Gastrocnemius medialis (tissue), 4 donors: ENCODE data around the gene HNRNPUL1. TPM values are rescaled to one million over a fixed set of nuclear protein-coding genes. Genes with fewer than 3 reads are reported as not detected.

Source experiments
- ATAC-seq, 2 donors: fragments of 150-250 bp; one replicate each; pipeline ENCODE4 v1.9.1; 2016
- DNase-seq, 2 donors: peaks; one replicate each; pipeline ENCODE4 v3.0.0-alpha.2; 2019
- H3K27ac ChIP-seq, 4 donors: fragments of 200-600 bp; sonication (generic); 1 replicate in 1 of 4; 2 replicates in 3 of 4; pipeline ENCODE4 v1.5.1; 2016 to 2018; ENCODE audit warnings: mild to moderate bottlenecking in 2 of 4, moderate library complexity in 1 of 4
- H3K27me3 ChIP-seq, 3 donors: fragments of 200-600 bp; sonication (generic) in 2 of 3; 1 replicate in 1 of 3; 2 replicates in 2 of 3; pipeline versions ENCODE4 v1.5.1 to v1.6.0; 2016 to 2019; ENCODE audit warnings: mild to moderate bottlenecking in 1 of 3, moderate library complexity in 1 of 3
- H3K36me3 ChIP-seq, 2 donors: fragments of 200-600 bp; sonication (generic) in 1 of 2; one replicate each; pipeline ENCODE4 v1.5.1; 2017 to 2018
- H3K4me1 ChIP-seq, 2 donors: fragments of 200-600 bp; sonication (generic) in 1 of 2; one replicate each; pipeline ENCODE4 v1.5.1; 2016 to 2017; ENCODE audit warnings: mild to moderate bottlenecking in 2 of 2
- H3K4me3 ChIP-seq, 4 donors: fragments of 200-600 bp; sonication (generic) in 3 of 4; 1 replicate in 1 of 4; 2 replicates in 3 of 4; pipeline ENCODE4 v1.5.1; 2016 to 2019; ENCODE audit warnings: mild to moderate bottlenecking in 2 of 4
- H3K9me3 ChIP-seq, 3 donors: fragments of 200-600 bp; sonication (generic) in 2 of 3; 1 replicate in 1 of 3; 2 replicates in 2 of 3; pipeline ENCODE4 v1.5.1; 2016 to 2019
- CTCF ChIP-seq, 5 experiments: fragments of 450-650 bp in 3 of 5; fragments of 200-600 bp in 2 of 5; sonication (generic) in 2 of 5; IDR thresholded peaks in 4 of 5; conservative IDR thresholded peaks in 1 of 5; 1 replicate in 4 of 5; 2 replicates in 1 of 5; pipeline ENCODE4 v1.5.1; 2016 to 2019; ENCODE audit warnings: antibody characterized with exemption in 5 of 5, mild to moderate bottlenecking in 3 of 5, moderate library complexity in 3 of 5
- POLR2A ChIP-seq, 2 donors: fragments of 450-650 bp; IDR thresholded peaks; one replicate each; pipeline ENCODE4 v1.6.1; 2017; ENCODE audit warnings: antibody characterized with exemption in 2 of 2, mild to moderate bottlenecking in 2 of 2, moderate library complexity in 2 of 2
- in situ Hi-C, 4 donors: fragments of 200-750 bp; cut with MboI; loops; one replicate each; pipeline versions ENCODE4 v1.15.0 to v1.8.0; 2017; ENCODE audit warnings: low sequenced_read_pairs in 4 of 4
- intact Hi-C: fragments of 100-400 bp; cut with DNase I; formaldehyde crosslinking; loops from one replicate; pipeline ENCODE4 v1.15.1; 2023; ENCODE audit warnings: low total_unique reads
- total RNA-seq, 4 donors: library from RNA; depleted of rRNA; stranded (reverse); fragments of >200 nt; gene quantifications; one replicate each; pipeline versions ENCODE4 v1.1.0 to v1.2.3, GENCODE V29; 2016

HNRNPUL1 gene
- total RNA-seq, 4 donors from 2014 or later = 49.5 to 101 (median 92.4) TPM

GRCh38 chr19:41327576-41328156 is 63.5 kb downstream of the HNRNPUL1 start:
- peaks cover 25 to 48% of the 10 kb centered on the region in 2 donors for H3K4me1 ChIP-seq
- in situ Hi-C loops = no loop called here
- H3K4me3 ChIP-seq = peak overlapping the region; percentile 2 to 49 (median 23)
- H3K27me3 ChIP-seq = no peaks in the 10 kb centered on the region
- H3K36me3 ChIP-seq = no peaks in the 10 kb centered on the region
- no peaks in the 10 kb centered on the region for H3K9me3 ChIP-seq
- H3K27ac ChIP-seq = peak overlapping the region; percentile 37 to 77 (median 68)
- DNase-seq (peak; percentile 38 to 76), ATAC-seq (peak; percentile 12 to 38)
- intact Hi-C loops = loop anchor here (2.0 kb wide), 1 partner anchor 25 kb away; the partner anchor contains the start of gene TGFB1
- TF ChIP-seq POLR2A (IDR thresholded peaks at IDR 0.05) = no peak
- TF ChIP-seq CTCF (IDR thresholded peaks at IDR 0.05 in 4 of 5, conservative IDR thresholded peaks at IDR 0.05 in 1 of 5) = no peak

DNA sequence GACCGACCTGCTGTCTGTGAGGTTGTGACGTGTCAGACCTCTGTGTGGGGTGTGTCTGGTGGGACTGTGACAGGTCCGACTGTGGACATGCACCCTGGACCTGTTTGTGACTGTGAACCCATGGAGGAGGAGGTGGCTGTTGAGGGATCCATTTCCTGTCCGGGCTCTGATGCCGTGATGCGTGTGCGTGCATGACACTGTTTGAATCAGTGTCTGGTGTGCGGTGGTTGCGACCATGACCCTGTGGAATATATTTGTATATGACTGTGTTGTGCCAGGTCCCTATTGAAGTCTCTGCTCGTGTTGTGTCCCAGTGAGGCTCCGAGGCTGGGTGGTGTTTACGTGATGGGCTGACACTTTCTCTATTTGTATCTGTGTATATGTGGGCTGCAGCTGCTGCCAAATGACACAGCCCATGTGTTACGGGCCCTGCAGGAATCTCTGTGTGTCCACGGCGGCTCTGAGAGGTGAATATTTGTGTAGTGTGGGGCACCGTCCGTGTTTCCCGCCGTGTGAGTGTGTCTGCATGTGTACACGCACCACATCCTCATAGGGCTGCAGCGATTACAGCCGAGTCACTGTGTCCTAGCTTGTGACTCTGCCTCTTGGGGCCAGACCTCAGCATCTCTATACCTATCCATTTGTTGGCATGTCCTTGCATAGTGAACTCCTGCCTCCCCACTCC is 64.1 kb downstream of the HNRNPUL1 start:
- peaks cover 25 to 48% of the 10 kb centered on the region in 2 donors for H3K4me1 ChIP-seq
- intact Hi-C loops (no loop called here), in situ Hi-C loops (no loop called here)
- peak in 1 of 2 donors; percentile 13 for ATAC-seq
- no peaks in the 10 kb centered on the region for H3K9me3 ChIP-seq
- TF ChIP-seq CTCF (IDR thresholded peaks at IDR 0.05 in 4 of 5, conservative IDR thresholded peaks at IDR 0.05 in 1 of 5) (no peak), POLR2A (IDR thresholded peaks at IDR 0.05) (no peak)
- H3K27ac ChIP-seq = peak overlapping the region; percentile 37 to 77 (median 68)
- H3K27me3 ChIP-seq = no peaks in the 10 kb centered on the region
- H3K36me3 ChIP-seq = no peaks in the 10 kb centered on the region
- DNase-seq = no peak
- H3K4me3 ChIP-seq = peak overlapping the region; percentile 2 to 49 (median 23)

DNA sequence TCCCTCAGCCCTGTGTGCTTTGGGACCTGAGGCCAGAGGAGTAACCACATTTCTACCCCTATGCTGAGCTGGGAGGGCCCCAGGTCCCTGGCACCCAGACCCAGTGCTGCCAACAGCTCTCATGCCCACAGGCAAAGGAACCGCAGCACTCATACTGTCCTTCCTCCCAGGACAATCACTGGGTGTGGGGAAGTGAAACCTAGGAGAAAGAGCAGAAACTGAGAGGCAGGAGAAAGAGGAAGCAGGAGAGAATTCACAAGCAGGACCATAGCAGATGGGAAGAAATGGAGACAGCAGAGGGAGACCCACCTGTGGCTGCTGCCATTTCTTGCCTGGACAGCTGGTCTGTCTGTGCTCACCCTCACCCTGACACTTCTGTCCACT is 64.7 kb downstream of the HNRNPUL1 start:
- DNase-seq = no peak
- intact Hi-C loops = no loop called here

DNA sequence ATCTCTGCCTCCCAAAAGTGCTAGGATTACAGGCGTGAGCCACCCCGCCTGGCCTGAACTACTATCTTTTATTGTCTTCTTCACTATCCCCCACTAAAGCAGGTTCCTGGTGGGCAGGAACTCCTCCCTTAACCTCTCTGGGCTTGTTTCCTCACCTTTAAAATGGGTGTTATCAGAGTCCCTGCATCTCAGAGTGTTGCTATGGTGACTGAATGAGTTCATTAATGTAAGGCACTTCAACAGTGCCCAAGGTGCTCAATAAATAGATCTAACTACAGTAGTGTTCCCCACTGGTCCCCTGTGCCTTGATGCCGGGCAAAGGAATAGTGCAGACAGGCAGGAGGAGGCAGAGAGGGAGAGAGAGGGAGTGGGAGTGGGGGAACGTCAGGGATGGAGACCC is 66.3 kb downstream of the HNRNPUL1 start:
- Histone ChIP-seq H3K4me1 (peaks cover 10 to 31% of the 10 kb centered on the region in 2 donors), H3K27me3 (no peaks in the 10 kb centered on the region), H3K9me3 (no peaks in the 10 kb centered on the region), H3K4me3 (no peak overlapping the region), H3K27ac (no peak overlapping the region), H3K36me3 (no peaks in the 10 kb centered on the region)
- TF ChIP-seq CTCF (IDR thresholded peaks at IDR 0.05 in 4 of 5, conservative IDR thresholded peaks at IDR 0.05 in 1 of 5) = no peak
- no peak for TF ChIP-seq POLR2A (IDR thresholded peaks at IDR 0.05)
- no peak for ATAC-seq
- in situ Hi-C loops (no loop called here), intact Hi-C loops (no loop called here)
- DNase-seq = no peak

More for the DNA sequence above, 64.7 kb downstream of the HNRNPUL1 start:
- Histone ChIP-seq H3K4me3 (no peak overlapping the region), H3K4me1 (peaks cover 25 to 47% of the 10 kb centered on the region in 2 donors), H3K9me3 (no peaks in the 10 kb centered on the region), H3K36me3 (no peaks in the 10 kb centered on the region), H3K27me3 (no peaks in the 10 kb centered on the region), H3K27ac (peak overlapping the region in 3 of 4 donors; percentile 65 to 77 (median 72))
- TF ChIP-seq POLR2A (IDR thresholded peaks at IDR 0.05) = no peak
- TF ChIP-seq CTCF (IDR thresholded peaks at IDR 0.05 in 4 of 5, conservative IDR thresholded peaks at IDR 0.05 in 1 of 5) = no peak
- no peak for ATAC-seq
- in situ Hi-C loops = no loop called here
